ENCODE results near the gene INHA. TPM values are rescaled to one million over a fixed set of nuclear protein-coding genes. Genes with fewer than 3 reads are reported as not detected.
A peak's percentile ranks its signal among the peaks of the same experiment; 100 is the strongest.

Gene INHA
- total RNA-seq, 1 donor from 2014 or later, result not detected

DNA sequence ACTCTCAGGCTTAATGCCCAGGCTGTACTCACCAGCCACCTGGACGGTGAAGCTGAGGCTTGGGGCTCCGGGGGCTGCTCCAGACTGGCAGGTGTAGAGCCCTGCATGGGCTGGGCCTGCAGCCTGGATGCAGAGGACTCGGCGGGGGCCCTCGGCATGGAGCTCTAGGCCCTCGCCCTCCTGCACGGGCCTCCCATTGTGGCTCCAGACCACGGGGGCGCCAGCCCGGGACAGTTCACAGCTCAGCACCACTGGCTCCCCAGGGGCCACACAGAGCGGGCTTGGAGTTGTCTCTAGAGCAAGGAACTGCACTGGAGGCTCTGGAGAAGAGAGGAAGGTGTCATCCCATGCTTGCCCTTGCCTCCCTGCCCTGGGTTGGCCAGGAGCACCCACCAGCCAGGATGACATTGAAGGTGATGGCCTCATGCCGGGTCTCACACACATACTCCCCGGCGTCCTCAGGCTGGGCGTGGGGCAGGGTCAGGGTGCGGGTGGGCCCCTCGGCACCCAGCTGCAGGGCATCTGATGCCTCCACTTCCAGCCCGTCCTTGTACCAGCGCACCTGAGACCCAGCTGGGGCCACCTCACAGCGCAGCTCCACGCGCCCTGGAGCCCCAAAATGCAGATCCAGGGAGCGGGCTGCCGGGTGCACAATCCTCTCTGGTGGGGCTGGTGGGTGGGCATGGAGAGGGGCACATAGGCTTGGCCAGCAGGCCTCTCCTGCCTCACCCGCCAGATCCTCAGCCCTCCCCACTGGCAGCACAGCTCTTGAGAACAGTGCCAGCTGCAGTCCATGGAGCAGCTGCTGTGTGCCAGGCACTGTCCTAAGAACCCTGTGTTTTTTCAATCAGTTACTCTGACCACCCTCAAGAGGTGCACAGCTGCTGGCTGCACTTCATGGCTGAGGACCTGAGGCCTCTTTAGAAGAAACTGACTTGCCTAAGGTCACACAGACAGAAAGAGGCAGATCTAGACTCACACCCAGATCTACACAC, 14.0 kb upstream of the INHA start:
- no peak for DNase-seq (ENCODE audit: low spot score in 2 of 2)
- Histone ChIP-seq H3K27me3 (no peaks in the 10 kb centered on the region), H3K4me1 (peaks cover 1 to 4% of the 10 kb centered on the region in 2 donors), H3K36me3 (peaks cover 4 to 32% of the 10 kb centered on the region in 2 donors), H3K27ac (no peak overlapping the region), H3K4me3 (no peak overlapping the region), H3K9me3 (no peaks in the 10 kb centered on the region)
- TF ChIP-seq, protein P1, sequence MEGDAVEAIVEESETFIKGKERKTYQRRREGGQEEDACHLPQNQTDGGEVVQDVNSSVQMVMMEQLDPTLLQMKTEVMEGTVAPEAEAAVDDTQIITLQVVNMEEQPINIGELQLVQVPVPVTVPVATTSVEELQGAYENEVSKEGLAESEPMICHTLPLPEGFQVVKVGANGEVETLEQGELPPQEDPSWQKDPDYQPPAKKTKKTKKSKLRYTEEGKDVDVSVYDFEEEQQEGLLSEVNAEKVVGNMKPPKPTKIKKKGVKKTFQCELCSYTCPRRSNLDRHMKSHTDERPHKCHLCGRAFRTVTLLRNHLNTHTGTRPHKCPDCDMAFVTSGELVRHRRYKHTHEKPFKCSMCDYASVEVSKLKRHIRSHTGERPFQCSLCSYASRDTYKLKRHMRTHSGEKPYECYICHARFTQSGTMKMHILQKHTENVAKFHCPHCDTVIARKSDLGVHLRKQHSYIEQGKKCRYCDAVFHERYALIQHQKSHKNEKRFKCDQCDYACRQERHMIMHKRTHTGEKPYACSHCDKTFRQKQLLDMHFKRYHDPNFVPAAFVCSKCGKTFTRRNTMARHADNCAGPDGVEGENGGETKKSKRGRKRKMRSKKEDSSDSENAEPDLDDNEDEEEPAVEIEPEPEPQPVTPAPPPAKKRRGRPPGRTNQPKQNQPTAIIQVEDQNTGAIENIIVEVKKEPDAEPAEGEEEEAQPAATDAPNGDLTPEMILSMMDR (IDR thresholded peaks at IDR 0.05), result no peak
- intact Hi-C loops (cut with DNase I), result no loop called here

DNA sequence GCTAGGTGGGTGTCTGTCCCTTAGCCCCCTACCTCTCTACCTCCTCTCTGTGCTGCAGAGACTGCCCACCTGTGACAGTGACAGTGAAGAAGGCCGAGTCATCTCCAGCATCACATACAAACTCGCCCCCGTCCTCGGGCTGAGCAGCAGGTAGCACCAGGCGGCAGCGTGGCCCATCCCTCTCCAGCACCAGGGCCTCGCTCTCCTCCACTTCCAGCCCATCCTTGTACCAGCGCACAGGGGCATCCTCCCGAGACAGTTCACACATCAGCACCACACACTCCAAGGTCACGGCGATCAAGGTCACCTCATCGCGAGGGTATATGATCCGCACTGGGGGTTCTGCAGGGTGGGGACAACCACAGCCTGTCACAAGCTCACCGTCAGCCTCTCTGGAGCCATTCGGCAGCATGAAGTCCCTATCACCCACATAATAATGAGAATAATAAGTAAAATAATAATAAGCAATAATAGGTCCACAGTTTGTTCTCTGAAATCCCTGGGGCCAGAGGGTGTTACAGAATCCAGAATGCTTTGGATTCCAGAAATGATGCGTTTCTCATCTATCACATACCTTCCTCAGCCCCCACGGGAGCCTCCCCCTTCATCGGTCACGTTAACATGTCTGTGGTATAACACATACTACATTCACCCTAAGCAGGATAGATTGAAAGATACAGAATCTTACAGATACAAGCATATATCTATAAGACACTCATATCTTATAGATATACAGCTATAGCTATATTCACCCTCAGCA, 12.8 kb upstream of the INHA start:
- TF ChIP-seq, protein P1 (IDR thresholded peaks at IDR 0.05), result no peak
- no peak overlapping the region for H3K27ac ChIP-seq
- no peak overlapping the region for H3K4me3 ChIP-seq
- no peaks in the 10 kb centered on the region for H3K9me3 ChIP-seq
- no peak for DNase-seq (ENCODE audit: low spot score in 2 of 2)
- no peaks in the 10 kb centered on the region for H3K4me1 ChIP-seq
- H3K27me3 ChIP-seq, result no peaks in the 10 kb centered on the region
- peaks cover 16 to 43% of the 10 kb centered on the region in 2 donors for H3K36me3 ChIP-seq
- intact Hi-C loops (cut with DNase I), result no loop called here

DNA sequence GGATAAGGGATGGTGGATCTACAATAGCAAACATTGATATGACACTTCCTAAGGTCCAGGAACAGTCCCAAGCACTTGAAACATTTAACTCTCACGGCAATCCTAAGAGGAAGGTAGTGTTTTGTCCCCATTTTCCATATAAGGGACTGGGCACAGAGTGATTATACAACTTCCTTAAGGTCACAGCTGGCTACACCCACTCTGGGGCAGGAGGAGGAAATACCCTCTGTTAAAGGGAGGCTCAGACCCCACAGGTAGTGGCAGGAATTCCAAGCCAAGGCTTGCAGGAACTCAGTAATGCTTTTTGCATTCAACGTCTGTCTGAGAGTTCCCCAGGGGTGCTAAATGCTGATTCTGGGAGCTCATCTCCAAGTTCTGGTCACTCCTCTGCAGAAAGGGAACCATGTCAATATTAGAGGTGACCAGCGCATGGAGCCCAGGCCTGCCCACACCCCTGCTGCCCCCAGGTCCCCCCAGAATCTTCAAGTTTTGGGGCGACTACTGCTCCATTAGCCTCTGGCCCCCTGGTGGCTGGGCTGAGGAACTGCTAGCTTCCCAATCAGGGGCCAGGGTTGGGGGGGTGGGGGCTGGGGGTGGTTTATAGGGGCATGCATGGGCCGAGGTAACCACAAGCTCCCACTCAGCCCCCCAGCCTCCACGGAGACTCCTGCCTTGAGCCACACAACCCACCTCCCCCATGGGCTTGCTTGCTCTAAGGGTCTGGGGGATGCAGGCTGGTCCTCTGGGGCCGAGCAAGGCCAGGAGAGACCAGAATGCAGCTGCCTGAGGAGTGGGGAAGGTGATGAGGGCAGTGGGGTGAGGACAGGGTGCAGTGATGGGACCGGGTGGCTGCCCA, 11.8 kb upstream of the INHA start:
- TF ChIP-seq, protein P1 (IDR thresholded peaks at IDR 0.05), result peak in 2 of 3 experiments; percentile 83 to 91
- Histone ChIP-seq H3K27ac (no peak overlapping the region), H3K4me1 (no peaks in the 10 kb centered on the region), H3K27me3 (no peaks in the 10 kb centered on the region), H3K4me3 (no peak overlapping the region), H3K9me3 (no peaks in the 10 kb centered on the region), H3K36me3 (peaks cover 18 to 43% of the 10 kb centered on the region in 2 donors)
- intact Hi-C loops (cut with DNase I), result no loop called here
- DNase-seq (ENCODE audit: low spot score in 2 of 2), result no peak

DNA sequence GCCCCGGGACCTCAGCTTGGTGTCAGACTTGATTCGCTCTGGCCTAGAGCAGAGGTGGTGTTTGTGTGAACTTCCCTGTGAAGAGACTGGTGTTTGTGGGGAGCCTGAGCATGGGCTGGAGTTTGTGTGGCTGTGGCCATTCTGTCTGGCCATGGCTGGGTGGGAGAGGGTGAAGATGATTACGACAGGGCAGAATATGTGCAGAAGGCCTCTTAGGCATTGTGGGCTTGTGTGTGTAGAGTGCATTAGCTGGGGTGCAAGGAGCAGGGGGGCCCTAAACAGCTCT, 11.3 kb upstream of the INHA start:
- no peaks in the 10 kb centered on the region for H3K9me3 ChIP-seq
- no peaks in the 10 kb centered on the region for H3K4me1 ChIP-seq
- no peak overlapping the region for H3K27ac ChIP-seq
- H3K36me3 ChIP-seq, result peaks cover 18 to 40% of the 10 kb centered on the region in 2 donors
- H3K27me3 ChIP-seq, result no peaks in the 10 kb centered on the region
- TF ChIP-seq, protein P1 (IDR thresholded peaks at IDR 0.05), result no peak
- intact Hi-C loops (cut with DNase I), result no loop called here
- H3K4me3 ChIP-seq, result no peak overlapping the region
- no peak for DNase-seq (ENCODE audit: low spot score in 2 of 2)

All from ascending aorta (tissue), 2 donors.